ENCODE results near the gene ARFGAP3. TPM values are rescaled to one million over a fixed set of nuclear protein-coding genes. Genes with fewer than 3 reads are reported as not detected.

ARFGAP3 gene, protein sequence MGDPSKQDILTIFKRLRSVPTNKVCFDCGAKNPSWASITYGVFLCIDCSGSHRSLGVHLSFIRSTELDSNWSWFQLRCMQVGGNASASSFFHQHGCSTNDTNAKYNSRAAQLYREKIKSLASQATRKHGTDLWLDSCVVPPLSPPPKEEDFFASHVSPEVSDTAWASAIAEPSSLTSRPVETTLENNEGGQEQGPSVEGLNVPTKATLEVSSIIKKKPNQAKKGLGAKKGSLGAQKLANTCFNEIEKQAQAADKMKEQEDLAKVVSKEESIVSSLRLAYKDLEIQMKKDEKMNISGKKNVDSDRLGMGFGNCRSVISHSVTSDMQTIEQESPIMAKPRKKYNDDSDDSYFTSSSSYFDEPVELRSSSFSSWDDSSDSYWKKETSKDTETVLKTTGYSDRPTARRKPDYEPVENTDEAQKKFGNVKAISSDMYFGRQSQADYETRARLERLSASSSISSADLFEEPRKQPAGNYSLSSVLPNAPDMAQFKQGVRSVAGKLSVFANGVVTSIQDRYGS
- total RNA-seq (2012; rRNA removed), result 45.2 and 59.3 TPM in 2 replicates

DNA sequence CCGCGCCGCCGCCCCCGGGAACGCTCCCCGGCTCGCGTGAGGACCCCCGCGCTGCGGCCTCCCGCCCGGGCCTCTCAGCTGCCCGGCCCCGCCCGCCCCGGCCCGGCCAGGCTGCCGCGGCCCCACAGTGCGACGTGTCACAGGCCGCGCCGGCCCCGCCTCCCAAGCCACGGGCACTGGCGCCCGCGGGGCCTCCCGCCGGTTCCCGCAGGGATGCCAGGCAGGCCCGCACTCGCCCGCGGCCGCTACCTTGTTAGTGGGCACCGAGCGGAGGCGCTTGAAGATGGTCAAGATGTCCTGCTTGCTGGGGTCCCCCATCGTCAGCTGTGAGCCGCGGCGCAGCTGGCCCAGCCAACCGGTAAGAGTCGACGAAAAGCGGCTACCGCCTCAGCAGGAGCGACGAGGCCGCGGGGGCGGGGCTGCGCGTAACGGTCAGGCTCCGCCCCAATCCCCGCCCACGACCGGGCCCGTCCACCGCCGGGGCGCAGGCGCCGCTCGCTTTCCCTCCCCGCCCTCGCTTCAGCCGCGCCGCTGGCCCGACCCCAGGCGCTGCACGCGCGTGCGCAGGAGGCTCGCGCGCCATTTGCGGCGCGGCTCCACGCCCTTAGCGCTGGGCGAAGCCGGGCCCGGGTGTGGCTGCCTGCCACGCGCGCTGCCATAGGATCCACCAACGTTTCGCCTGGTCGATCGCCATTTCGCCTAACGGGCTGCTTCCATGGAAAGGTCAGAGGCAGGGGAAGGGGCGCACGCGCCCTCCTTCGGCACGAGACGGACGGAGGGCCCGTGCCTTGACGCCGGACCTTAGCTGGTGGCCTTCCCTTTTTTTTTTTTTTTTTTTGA lies at the start of gene ARFGAP3:
TSS of gene ARFGAP3 (minus strand) at position 409 of the 840 bp plus-strand sequence. CDS start at position 318, 91 bp downstream.
- Histone ChIP-seq H3K4me3 (ENCODE audit: low read length) (peak within 1 kb of the TSS; percentile 100), H3K36me3 (ENCODE audit: insufficient read depth, low read length) (peaks cover 8% of the 10 kb centered on the region), H3K4me1 (ENCODE audit: control insufficient read depth, insufficient read depth, low read length) (peaks cover 27% of the 10 kb centered on the region), H3K4me2 (ENCODE audit: low read length) (peak within 1 kb of the TSS; percentile 93), H3K9me3 (replicated peaks; ENCODE audit: low read length) (no peaks in the 10 kb centered on the region), H3K27me3 (ENCODE audit: control insufficient read depth, insufficient read depth, low read length) (no peaks in the 10 kb centered on the region), H3K9ac (ENCODE audit: low read depth, low read length) (peak within 1 kb of the TSS; percentile 99)

DNA sequence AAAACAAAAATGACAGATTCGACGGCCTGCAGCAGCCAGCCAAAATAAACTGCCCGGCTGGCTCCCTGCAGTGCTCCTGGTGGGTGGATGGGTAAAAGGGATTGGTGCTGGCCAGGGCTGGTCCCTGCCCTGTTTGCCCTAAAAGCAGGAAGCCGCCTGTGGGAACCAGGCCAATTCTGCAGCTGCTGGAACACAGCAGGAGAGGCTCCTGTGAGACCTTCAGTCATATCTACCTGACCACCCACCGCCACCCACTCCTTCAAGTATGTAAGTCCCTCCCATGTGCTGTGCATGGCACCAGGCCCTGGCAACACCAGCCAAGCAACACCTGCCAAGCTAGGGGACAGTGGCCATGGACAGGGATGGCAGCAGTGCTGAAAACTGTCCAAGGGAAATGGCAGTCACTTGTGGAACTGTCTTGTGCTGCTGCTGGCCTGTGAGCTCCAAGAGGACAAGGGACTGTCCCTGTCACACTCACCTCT lies 48.7 kb upstream of the ARFGAP3 start:
- Histone ChIP-seq H3K9me3 (replicated peaks; ENCODE audit: low read length) (no peaks in the 10 kb centered on the region), H3K4me1 (ENCODE audit: control insufficient read depth, insufficient read depth, low read length) (peaks cover 44% of the 10 kb centered on the region), H3K27me3 (ENCODE audit: control insufficient read depth, insufficient read depth, low read length) (no peaks in the 10 kb centered on the region), H3K36me3 (ENCODE audit: insufficient read depth, low read length) (peaks cover 34% of the 10 kb centered on the region), H3K4me3 (ENCODE audit: low read length) (no peak overlapping the region), H3K4me2 (ENCODE audit: low read length) (peak overlapping the region; percentile 57), H3K9ac (ENCODE audit: low read depth, low read length) (no peak overlapping the region)

DNA sequence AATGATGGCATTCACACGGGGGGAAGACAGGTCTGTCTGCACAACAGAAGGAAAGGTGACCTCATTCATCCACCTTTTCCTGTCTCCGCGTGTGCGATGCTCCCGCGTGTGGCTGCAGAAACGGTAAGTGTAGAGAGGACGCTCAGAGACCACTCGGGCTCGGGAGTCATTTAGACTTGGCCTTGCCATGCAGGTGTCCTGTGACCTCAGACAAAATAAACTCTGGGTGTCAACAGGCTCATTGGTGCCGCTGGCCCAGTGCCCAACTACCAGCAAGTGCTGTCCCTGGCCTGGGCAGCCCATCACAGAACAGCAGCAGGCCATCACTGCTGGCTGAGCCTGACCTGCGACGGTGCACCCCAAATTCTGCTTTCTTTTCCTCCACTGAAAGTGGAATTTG lies 48.1 kb upstream of the ARFGAP3 start:
- Histone ChIP-seq H3K9ac (ENCODE audit: low read depth, low read length) (no peak overlapping the region), H3K27me3 (ENCODE audit: control insufficient read depth, insufficient read depth, low read length) (no peaks in the 10 kb centered on the region), H3K4me2 (ENCODE audit: low read length) (peak overlapping the region; percentile 57), H3K4me3 (ENCODE audit: low read length) (no peak overlapping the region), H3K36me3 (ENCODE audit: insufficient read depth, low read length) (peaks cover 30% of the 10 kb centered on the region), H3K4me1 (ENCODE audit: control insufficient read depth, insufficient read depth, low read length) (peaks cover 44% of the 10 kb centered on the region), H3K9me3 (replicated peaks; ENCODE audit: low read length) (no peaks in the 10 kb centered on the region)

DNA sequence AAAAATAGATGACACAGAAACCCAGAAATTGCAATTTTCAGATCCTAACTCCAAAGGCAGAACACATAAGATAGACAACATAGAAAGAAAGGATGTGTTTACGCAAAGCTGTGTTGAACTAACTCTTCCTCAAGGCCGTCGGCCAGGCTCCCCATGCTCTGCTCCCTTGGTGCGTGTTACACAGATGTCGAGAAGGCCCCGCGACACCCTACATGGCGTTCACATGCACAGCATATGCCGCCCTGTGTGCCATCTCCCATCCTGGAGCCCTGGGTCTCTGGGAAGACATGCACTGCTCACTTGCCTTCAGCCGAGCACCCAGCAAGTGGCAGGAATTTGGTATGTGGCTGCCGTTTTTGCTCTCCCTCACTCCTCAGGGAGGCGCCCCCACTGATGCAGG lies 47.0 kb upstream of the ARFGAP3 start:
- Histone ChIP-seq H3K9ac (ENCODE audit: low read depth, low read length) (no peak overlapping the region), H3K27me3 (ENCODE audit: control insufficient read depth, insufficient read depth, low read length) (no peaks in the 10 kb centered on the region), H3K4me2 (ENCODE audit: low read length) (no peak overlapping the region), H3K9me3 (replicated peaks; ENCODE audit: low read length) (no peaks in the 10 kb centered on the region), H3K36me3 (ENCODE audit: insufficient read depth, low read length) (peaks cover 18% of the 10 kb centered on the region), H3K4me3 (ENCODE audit: low read length) (no peak overlapping the region), H3K4me1 (ENCODE audit: control insufficient read depth, insufficient read depth, low read length) (peaks cover 44% of the 10 kb centered on the region)

DNA sequence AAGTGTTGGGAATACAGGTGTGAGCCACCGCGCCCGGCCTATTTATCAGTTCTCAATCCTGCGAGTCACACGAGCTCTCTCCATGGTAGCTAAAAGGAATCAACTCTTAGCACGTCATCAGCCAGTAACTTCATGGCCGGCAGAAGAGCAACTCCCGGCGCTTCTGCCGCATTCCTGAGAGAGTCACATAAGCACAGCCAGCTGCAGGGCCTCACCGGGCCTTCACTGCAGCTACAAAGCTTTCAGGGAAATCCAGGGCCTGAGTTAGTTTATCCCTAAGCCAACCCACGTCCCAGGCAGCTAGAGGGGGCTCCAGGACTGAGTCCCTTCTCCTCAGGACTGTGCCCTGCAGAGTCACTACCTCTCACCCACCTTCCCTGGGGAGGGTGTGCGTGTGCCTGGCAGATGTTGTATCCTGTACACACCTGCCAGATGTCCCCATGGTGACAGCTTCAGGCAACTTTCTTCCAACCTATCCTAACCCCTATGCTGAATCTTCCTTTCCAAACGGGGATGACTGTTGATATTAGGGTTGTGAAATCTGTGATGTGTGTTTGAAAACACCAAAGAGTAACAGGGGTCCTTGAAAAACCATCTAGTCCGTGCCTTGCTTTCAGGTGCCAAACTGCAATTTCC lies 45.9 kb upstream of the ARFGAP3 start:
- H3K4me3 ChIP-seq (ENCODE audit: low read length), result no peak overlapping the region
- H3K36me3 ChIP-seq (ENCODE audit: insufficient read depth, low read length), result peaks cover 15% of the 10 kb centered on the region
- no peaks in the 10 kb centered on the region for H3K9me3 ChIP-seq (replicated peaks; ENCODE audit: low read length)
- H3K9ac ChIP-seq (ENCODE audit: low read depth, low read length), result no peak overlapping the region
- no peak overlapping the region for H3K4me2 ChIP-seq (ENCODE audit: low read length)
- H3K27me3 ChIP-seq (ENCODE audit: control insufficient read depth, insufficient read depth, low read length), result no peaks in the 10 kb centered on the region
- H3K4me1 ChIP-seq (ENCODE audit: control insufficient read depth, insufficient read depth, low read length), result peaks cover 36% of the 10 kb centered on the region

DNA sequence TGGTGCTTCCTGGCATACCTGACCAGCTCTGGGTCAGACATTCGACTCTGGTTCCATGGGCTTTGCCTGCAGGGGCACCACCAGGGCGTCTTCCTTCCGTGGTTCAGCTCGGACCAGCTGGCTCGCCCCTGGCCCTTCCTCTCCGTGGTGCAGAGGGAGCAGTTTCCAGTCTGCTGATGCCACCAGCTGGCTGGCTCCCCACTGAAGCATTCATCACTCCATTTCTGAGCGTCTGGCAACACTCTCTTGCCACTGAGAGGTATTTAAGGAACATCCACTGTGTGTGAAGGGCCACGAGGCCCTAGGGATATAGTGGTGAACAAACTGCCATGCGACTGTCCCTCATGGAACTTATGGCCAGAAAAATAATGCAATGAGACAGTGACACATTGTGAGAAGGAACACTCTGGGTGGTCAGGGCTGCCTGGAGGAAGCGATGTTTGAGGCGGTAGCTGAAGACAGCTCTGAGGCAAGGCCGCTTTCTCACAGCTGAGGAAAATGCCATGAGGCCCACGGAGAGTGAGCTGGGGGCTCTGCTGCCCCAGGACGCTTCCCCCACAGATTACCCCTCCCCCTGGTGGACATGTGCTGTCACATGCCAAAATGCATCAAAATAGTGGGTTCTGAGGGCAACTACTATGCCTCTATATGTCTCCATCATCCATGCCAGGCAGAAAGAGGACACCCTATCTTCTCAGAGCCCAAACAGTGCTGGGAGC lies 44.9 kb upstream of the ARFGAP3 start:
- no peak overlapping the region for H3K4me3 ChIP-seq (ENCODE audit: low read length)
- no peak overlapping the region for H3K9ac ChIP-seq (ENCODE audit: low read depth, low read length)
- H3K9me3 ChIP-seq (replicated peaks; ENCODE audit: low read length), result no peaks in the 10 kb centered on the region
- H3K4me1 ChIP-seq (ENCODE audit: control insufficient read depth, insufficient read depth, low read length), result peaks cover 26% of the 10 kb centered on the region
- no peaks in the 10 kb centered on the region for H3K27me3 ChIP-seq (ENCODE audit: control insufficient read depth, insufficient read depth, low read length)
- H3K4me2 ChIP-seq (ENCODE audit: low read length), result no peak overlapping the region
- peaks cover 11% of the 10 kb centered on the region for H3K36me3 ChIP-seq (ENCODE audit: insufficient read depth, low read length)

DNA sequence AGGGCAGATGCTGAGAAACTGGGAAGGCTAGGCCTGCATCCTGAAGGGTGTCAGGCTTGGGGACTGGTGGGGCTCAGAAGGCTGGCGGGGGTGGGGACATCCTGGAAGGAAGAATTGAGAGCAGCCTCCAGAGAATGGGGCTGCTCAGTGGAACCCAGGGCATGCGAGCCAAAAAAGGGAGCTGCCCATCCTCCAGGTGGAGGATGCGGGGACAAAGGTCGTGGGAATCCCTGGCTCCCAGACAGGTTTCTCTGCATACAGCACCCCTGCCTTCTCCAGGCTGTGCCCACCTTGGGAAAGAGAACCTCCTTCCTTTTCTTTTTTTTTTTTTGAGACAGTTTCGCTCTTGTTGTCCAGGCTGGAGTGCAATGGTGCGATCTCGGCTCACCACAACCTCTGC lies 40.9 kb upstream of the ARFGAP3 start:
- Histone ChIP-seq H3K9me3 (replicated peaks; ENCODE audit: low read length) (no peaks in the 10 kb centered on the region), H3K36me3 (ENCODE audit: insufficient read depth, low read length) (peaks cover 24% of the 10 kb centered on the region), H3K9ac (ENCODE audit: low read depth, low read length) (no peak overlapping the region), H3K4me1 (ENCODE audit: control insufficient read depth, insufficient read depth, low read length) (no peaks in the 10 kb centered on the region), H3K4me3 (ENCODE audit: low read length) (no peak overlapping the region), H3K27me3 (ENCODE audit: control insufficient read depth, insufficient read depth, low read length) (no peaks in the 10 kb centered on the region), H3K4me2 (ENCODE audit: low read length) (no peak overlapping the region)

DNA sequence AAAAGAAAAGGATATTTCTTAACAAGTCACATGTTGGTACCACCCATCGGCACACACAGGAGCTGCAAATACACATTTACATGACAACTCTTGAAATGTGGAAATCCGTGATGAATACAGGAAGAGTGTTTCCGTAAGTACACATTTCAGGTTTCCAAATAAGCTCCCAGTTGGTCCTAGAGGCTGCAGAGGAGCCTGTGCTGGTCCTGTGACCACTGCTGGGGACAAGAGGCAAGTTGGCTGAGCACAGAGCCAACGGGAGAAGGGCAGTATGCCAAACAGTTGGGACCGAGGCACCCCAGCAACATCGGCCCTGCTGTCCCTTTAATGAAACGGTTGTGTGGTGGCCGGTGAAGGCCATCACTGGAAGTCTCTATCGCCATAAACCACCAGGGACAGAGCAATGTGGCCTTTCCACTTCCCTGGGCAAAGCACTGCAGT lies 38.5 kb upstream of the ARFGAP3 start:
- Histone ChIP-seq H3K9me3 (replicated peaks; ENCODE audit: low read length) (no peaks in the 10 kb centered on the region), H3K4me2 (ENCODE audit: low read length) (no peak overlapping the region), H3K9ac (ENCODE audit: low read depth, low read length) (no peak overlapping the region), H3K36me3 (ENCODE audit: insufficient read depth, low read length) (peaks cover 35% of the 10 kb centered on the region), H3K27me3 (ENCODE audit: control insufficient read depth, insufficient read depth, low read length) (no peaks in the 10 kb centered on the region), H3K4me3 (ENCODE audit: low read length) (no peak overlapping the region), H3K4me1 (ENCODE audit: control insufficient read depth, insufficient read depth, low read length) (no peaks in the 10 kb centered on the region)

DNA sequence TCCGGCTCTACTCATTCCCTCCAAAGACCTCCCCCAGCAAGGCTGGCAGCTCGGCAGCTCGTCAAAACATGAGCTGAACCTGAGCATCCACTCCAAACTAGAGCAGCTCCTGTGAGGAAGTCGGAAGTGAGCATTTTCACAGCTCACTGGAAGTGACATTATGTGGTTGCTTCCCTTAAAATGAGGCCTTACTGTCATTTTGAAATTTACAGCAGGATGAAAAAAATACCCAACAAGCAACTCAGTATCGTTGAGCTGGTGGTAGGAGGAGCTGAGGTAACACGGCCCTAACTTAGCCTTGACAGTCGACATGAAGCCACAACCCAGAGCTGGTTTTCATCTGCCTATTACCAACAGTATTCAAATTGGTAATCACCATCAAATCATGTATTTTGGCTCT lies 38.0 kb upstream of the ARFGAP3 start:
- H3K27me3 ChIP-seq (ENCODE audit: control insufficient read depth, insufficient read depth, low read length), result no peaks in the 10 kb centered on the region
- no peak overlapping the region for H3K4me2 ChIP-seq (ENCODE audit: low read length)
- no peaks in the 10 kb centered on the region for H3K4me1 ChIP-seq (ENCODE audit: control insufficient read depth, insufficient read depth, low read length)
- no peak overlapping the region for H3K9ac ChIP-seq (ENCODE audit: low read depth, low read length)
- H3K9me3 ChIP-seq (replicated peaks; ENCODE audit: low read length), result no peaks in the 10 kb centered on the region
- H3K36me3 ChIP-seq (ENCODE audit: insufficient read depth, low read length), result peaks cover 35% of the 10 kb centered on the region
- H3K4me3 ChIP-seq (ENCODE audit: low read length), result no peak overlapping the region

DNA sequence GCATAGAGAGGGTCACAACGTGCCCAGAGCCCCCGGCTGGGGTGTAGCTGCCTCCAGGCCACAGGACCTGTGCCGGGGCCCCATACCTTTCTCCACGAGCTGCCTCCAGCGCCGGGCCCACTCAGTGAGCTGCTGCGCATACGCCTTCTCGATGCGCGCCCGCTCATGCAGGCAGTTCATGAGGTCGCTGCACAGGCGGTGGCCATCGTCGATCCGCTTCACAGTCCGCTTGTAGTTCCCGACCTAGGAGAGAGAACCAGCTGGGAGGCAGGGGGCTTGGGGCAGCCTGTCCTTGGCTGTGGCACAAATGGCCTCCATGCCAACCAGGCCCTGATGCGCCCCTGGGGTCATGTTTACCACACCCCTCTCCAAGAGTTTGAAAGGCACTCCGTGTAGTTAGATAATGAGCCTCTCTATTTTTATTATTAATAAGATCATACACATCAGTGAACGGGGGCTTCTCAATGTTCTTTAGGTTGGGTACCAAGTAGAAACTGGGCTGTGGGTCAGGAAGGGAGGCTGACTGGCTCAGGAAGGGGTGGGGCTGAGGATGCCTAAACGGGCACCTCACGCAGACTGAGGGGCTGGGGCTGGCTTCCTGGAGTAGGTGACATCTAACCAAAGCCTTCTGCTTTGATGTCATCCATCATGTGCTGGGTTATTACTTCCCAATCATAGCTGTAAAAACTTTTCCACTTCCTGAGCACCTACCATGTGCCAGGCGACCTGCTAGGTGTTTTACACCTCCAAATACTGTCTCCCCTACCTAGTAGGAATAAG lies 36.5 kb upstream of the ARFGAP3 start:
- H3K4me3 ChIP-seq (ENCODE audit: low read length), result no peak overlapping the region
- H3K27me3 ChIP-seq (ENCODE audit: control insufficient read depth, insufficient read depth, low read length), result no peaks in the 10 kb centered on the region
- H3K9ac ChIP-seq (ENCODE audit: low read depth, low read length), result no peak overlapping the region
- H3K4me2 ChIP-seq (ENCODE audit: low read length), result no peak overlapping the region
- H3K36me3 ChIP-seq (ENCODE audit: insufficient read depth, low read length), result peaks cover 46% of the 10 kb centered on the region
- H3K4me1 ChIP-seq (ENCODE audit: control insufficient read depth, insufficient read depth, low read length), result no peaks in the 10 kb centered on the region
- H3K9me3 ChIP-seq (replicated peaks; ENCODE audit: low read length), result no peaks in the 10 kb centered on the region

Data from skeletal muscle satellite cell (primary cell).